Mesenchymal stem cell (in vitro differentiated cells and primary cell): ENCODE measurements around the gene XRRA1.

Source experiments
- DNase-seq: peaks from one replicate; pipeline ENCODE4 v3.0.0-alpha.2; 2013
- H2AFZ ChIP-seq: one replicate; pipeline ENCODE4 v1.6.1; 2013; ENCODE audit warnings: low read depth, mild to moderate bottlenecking, control low read depth, inconsistent platforms, low read length, moderate library complexity
- H2AK5ac ChIP-seq: 2 replicates; pipeline ENCODE4 v1.6.1; 2013; ENCODE audit warnings: low read length, moderate library complexity, mild to moderate bottlenecking, inconsistent platforms; ENCODE audit not compliant: severe bottlenecking
- H2BK120ac ChIP-seq: one replicate; pipeline ENCODE4 v1.6.1; 2013; ENCODE audit warnings: low read depth, mild to moderate bottlenecking, inconsistent platforms, low read length, moderate library complexity
- H2BK12ac ChIP-seq, 2 experiments: one replicate each; pipeline ENCODE4 v1.6.1; 2013; ENCODE audit warnings: inconsistent platforms in 2 of 2, low read length in 2 of 2, mild to moderate bottlenecking in 2 of 2, moderate library complexity in 2 of 2, control low read depth in 1 of 2
- H2BK15ac ChIP-seq: one replicate; pipeline ENCODE4 v1.6.1; 2013; ENCODE audit warnings: mild to moderate bottlenecking, low read depth, inconsistent platforms; ENCODE audit not compliant: poor library complexity, severe bottlenecking
- H2BK5ac ChIP-seq: 2 replicates; pipeline ENCODE4 v1.6.1; 2013; ENCODE audit warnings: low read depth, mild to moderate bottlenecking, low read length, control low read depth, inconsistent platforms; ENCODE audit not compliant: poor library complexity, severe bottlenecking
- H3K14ac ChIP-seq, 2 experiments: one replicate each; pipeline ENCODE4 v1.6.1; 2013; ENCODE audit warnings: inconsistent platforms in 2 of 2, low read length in 2 of 2, control low read depth in 1 of 2, mild to moderate bottlenecking in 1 of 2, moderate library complexity in 1 of 2
- H3K18ac ChIP-seq, 2 experiments: one replicate each; pipeline ENCODE4 v1.6.1; 2013; ENCODE audit warnings: inconsistent platforms in 2 of 2, low read length in 2 of 2, control low read depth in 1 of 2, low read depth in 1 of 2, mild to moderate bottlenecking in 1 of 2
- H3K23ac ChIP-seq, 2 experiments: one replicate each; pipeline ENCODE4 v1.6.1; 2013; ENCODE audit warnings: inconsistent platforms in 2 of 2, low read length in 2 of 2, mild to moderate bottlenecking in 2 of 2, moderate library complexity in 2 of 2, control low read depth in 1 of 2
- H3K27ac ChIP-seq: 2 replicates; pipeline ENCODE4 v1.5.1; 2013; ENCODE audit warnings: mild to moderate bottlenecking, moderate library complexity, low read length, control low read depth, inconsistent platforms; ENCODE audit not compliant: poor library complexity, severe bottlenecking
- H3K27me3 ChIP-seq, 2 experiments: 2 replicates each; pipeline versions ENCODE4 v1.6.1 to v1.7.0; 2013; ENCODE audit warnings: low read length in 2 of 2, mild to moderate bottlenecking in 2 of 2, moderate library complexity in 2 of 2, control low read depth in 1 of 2, inconsistent platforms in 1 of 2; ENCODE audit not compliant: control insufficient read depth in 1 of 2, insufficient read depth in 1 of 2
- H3K36me3 ChIP-seq, 2 experiments: 2 replicates each; pipeline versions ENCODE4 v1.6.1 to v1.7.0; 2013; ENCODE audit warnings: low read length in 2 of 2, control low read depth in 1 of 2, inconsistent platforms in 1 of 2, low read depth in 1 of 2, mild to moderate bottlenecking in 1 of 2; ENCODE audit not compliant: insufficient read depth in 2 of 2, control insufficient read depth in 1 of 2
- H3K4ac ChIP-seq, 2 experiments: one replicate each; pipeline ENCODE4 v1.6.1; 2013; ENCODE audit warnings: inconsistent platforms in 2 of 2, low read length in 2 of 2, mild to moderate bottlenecking in 2 of 2, moderate library complexity in 2 of 2, control low read depth in 1 of 2, low read depth in 1 of 2
- H3K4me1 ChIP-seq: 2 replicates; pipeline ENCODE4 v1.6.1; 2013; ENCODE audit warnings: low read depth, low read length, control low read depth; ENCODE audit not compliant: control insufficient read depth, insufficient read depth
- H3K4me2 ChIP-seq: 2 replicates; pipeline ENCODE4 v1.6.1; 2013; ENCODE audit warnings: low read length, mild to moderate bottlenecking, inconsistent platforms; ENCODE audit not compliant: poor library complexity, severe bottlenecking
- H3K4me3 ChIP-seq, 2 experiments: 2 replicates each; pipeline versions ENCODE4 v1.5.1 to v1.7.0; 2013; ENCODE audit warnings: low read length in 2 of 2, mild to moderate bottlenecking in 2 of 2, control low read depth in 1 of 2, low read depth in 1 of 2; ENCODE audit not compliant: insufficient read depth in 1 of 2
- H3K79me1 ChIP-seq: replicated peaks from 2 replicates; pipeline ENCODE4 v1.6.1; 2013; ENCODE audit warnings: mild to moderate bottlenecking, control low read depth, low read length, inconsistent platforms; ENCODE audit not compliant: poor library complexity, severe bottlenecking
- H3K9ac ChIP-seq: 2 replicates; pipeline ENCODE4 v1.7.0; 2013; ENCODE audit warnings: mild to moderate bottlenecking, low read length, moderate library complexity
- H3K9me3 ChIP-seq: 2 replicates; pipeline ENCODE4 v1.7.0; 2013; ENCODE audit warnings: mild to moderate bottlenecking, low read length; ENCODE audit not compliant: control insufficient read depth
- H4K8ac ChIP-seq: one replicate; pipeline ENCODE4 v1.6.1; 2013; ENCODE audit warnings: inconsistent platforms, mild to moderate bottlenecking, low read length, moderate library complexity
- H4K91ac ChIP-seq: one replicate; pipeline ENCODE4 v1.6.1; 2013; ENCODE audit warnings: mild to moderate bottlenecking, low read length, inconsistent platforms
- WGBS: methylation state at CpG from one replicate; pipeline ENCODE4 v1.1.7; 2013; ENCODE audit warnings: mixed read lengths; 5-methylcytosine and 5-hydroxymethylcytosine counted together

XRRA1 gene

DNA sequence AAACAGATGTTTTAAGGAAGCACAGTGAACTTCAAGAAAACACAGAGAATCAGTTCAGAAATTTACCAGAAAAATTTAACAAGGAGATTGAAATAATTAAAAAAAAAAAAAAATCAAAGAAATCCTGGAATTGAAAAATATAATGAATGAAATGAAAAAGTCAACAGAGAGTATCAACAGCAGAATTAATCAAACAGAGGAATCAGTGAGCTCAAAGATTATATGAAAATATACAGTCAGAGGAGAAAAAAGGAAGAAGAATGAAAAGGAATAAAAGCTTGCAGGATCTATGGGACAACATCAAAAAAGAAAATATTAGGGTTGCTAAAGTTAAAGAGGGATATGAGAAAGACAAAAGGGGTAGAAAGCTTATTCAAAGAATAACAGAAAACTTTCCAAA lies 82.3 kb downstream of the XRRA1 start:
- Histone ChIP-seq H3K36me3 (peaks cover 31 to 82% of the 10 kb centered on the region in 2 experiments), H3K4me2 (no peak overlapping the region), H2AK5ac (no peak overlapping the region), H3K18ac (no peak overlapping the region), H2BK12ac (no peak overlapping the region), H2BK15ac (no peak overlapping the region), H3K9me3 (peaks cover 99% of the 10 kb centered on the region), H3K27me3 (no peaks in the 10 kb centered on the region), H3K14ac (no peak overlapping the region), H4K8ac (no peak overlapping the region), H3K23ac (no peak overlapping the region), H4K91ac (no peak overlapping the region), H3K4me1 (no peaks in the 10 kb centered on the region), H3K9ac (no peak overlapping the region), H2BK5ac (no peak overlapping the region), H3K27ac (no peak overlapping the region), H2BK120ac (no peak overlapping the region), H3K79me1 (peaks cover 7% of the 10 kb centered on the region), H3K4ac (no peak overlapping the region), H2AFZ (no peak overlapping the region), H3K4me3 (peak overlapping the region in 1 of 2 experiments; percentile 50)
- DNase-seq: no peak

DNA sequence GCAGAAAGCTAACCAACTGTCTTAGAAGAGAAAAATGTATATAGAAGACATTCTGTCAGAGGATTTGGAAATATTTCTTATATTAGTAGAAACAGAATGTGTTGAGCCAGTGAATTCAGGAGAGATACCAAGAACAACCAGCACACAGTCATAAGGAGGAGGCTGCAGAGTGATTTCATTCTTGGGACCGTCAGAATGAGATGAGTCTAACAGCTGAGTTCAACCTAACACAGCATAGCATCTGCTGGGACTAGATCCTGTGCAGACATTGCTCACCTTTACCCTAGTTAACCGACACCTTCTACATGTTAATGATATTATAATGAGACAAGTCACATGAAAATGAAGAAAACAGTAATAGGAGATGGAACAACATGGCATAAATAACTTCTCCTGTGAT lies 85.5 kb downstream of the XRRA1 start:
- Histone ChIP-seq H2AFZ (no peak overlapping the region), H4K91ac (no peak overlapping the region), H3K36me3 (peaks cover 37 to 89% of the 10 kb centered on the region in 2 experiments), H2BK12ac (no peak overlapping the region), H3K23ac (no peak overlapping the region), H4K8ac (no peak overlapping the region), H3K4me2 (no peak overlapping the region), H2AK5ac (no peak overlapping the region), H3K4ac (no peak overlapping the region), H3K9me3 (peaks cover 92% of the 10 kb centered on the region), H3K27ac (no peak overlapping the region), H2BK5ac (no peak overlapping the region), H3K27me3 (no peaks in the 10 kb centered on the region), H2BK120ac (no peak overlapping the region), H3K18ac (no peak overlapping the region), H3K9ac (no peak overlapping the region), H3K4me3 (no peak overlapping the region), H3K14ac (no peak overlapping the region), H2BK15ac (no peak overlapping the region), H3K79me1 (peaks cover 3% of the 10 kb centered on the region), H3K4me1 (no peaks in the 10 kb centered on the region)
- 100% methylated on average over 1 of the region's 2 CpGs for WGBS
- DNase-seq: no peak

DNA sequence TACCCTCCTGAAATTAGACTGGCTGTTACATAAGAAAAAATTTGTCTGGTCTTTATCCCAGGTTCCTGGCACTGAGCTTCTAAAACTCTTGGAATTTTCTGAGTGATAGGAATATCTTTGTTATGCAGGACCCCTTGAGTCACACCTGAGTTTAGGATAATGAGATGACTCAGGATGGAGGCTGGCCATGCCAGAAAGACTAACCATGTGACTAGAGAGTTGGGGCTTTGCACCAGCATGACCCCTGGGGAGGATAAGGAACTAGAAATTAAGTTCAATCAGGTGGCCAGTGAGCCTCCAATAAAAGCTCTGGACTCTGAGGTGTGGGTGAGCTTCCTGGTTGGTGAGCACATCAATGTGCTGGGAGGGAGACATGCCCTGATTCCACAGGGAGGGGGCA lies 88.1 kb downstream of the XRRA1 start:
- Histone ChIP-seq H3K27ac (no peak overlapping the region), H3K23ac (no peak overlapping the region), H2BK120ac (no peak overlapping the region), H3K36me3 (peaks cover 39 to 95% of the 10 kb centered on the region in 2 experiments), H3K9ac (no peak overlapping the region), H2BK15ac (no peak overlapping the region), H3K4me3 (no peak overlapping the region), H2BK12ac (no peak overlapping the region), H3K79me1 (peaks cover 3% of the 10 kb centered on the region), H2BK5ac (no peak overlapping the region), H3K4me1 (no peaks in the 10 kb centered on the region), H3K4me2 (no peak overlapping the region), H3K27me3 (no peaks in the 10 kb centered on the region), H4K8ac (no peak overlapping the region), H3K4ac (no peak overlapping the region), H4K91ac (no peak overlapping the region), H3K18ac (no peak overlapping the region), H2AK5ac (no peak overlapping the region), H3K14ac (no peak overlapping the region), H2AFZ (no peak overlapping the region), H3K9me3 (peaks cover 67% of the 10 kb centered on the region)
- no peak for DNase-seq

DNA sequence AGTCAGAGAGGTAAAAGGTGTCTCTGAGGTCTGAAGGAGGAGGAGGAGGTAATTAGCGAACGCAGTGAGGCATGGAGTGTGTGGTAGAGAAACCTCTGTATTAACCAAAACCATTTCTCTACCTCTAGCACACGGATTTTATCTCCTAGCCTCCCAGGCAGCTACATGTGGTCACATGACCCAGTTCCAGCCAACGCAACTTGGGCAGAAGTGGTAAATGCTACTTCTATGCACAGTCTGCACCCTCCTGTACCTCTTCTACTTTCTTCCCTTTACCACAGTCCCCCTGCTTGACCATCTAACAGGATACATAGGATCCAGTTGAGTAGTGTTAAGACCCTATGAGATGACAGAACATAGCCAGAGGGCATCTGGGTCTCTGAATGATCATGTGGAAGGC lies 95.7 kb downstream of the XRRA1 start:
- no peak overlapping the region for H2BK5ac ChIP-seq
- H3K27me3 ChIP-seq: no peaks in the 10 kb centered on the region
- H2BK120ac ChIP-seq: no peak overlapping the region
- no peak overlapping the region for H2AFZ ChIP-seq
- no peak overlapping the region for H3K4ac ChIP-seq
- H4K91ac ChIP-seq: no peak overlapping the region
- H3K27ac ChIP-seq: no peak overlapping the region
- H3K4me3 ChIP-seq: no peak overlapping the region
- peaks cover 8% of the 10 kb centered on the region for H3K4me1 ChIP-seq
- no peak overlapping the region for H3K4me2 ChIP-seq
- H2BK12ac ChIP-seq: peak overlapping the region in 1 of 2 experiments; percentile 4
- no peak overlapping the region for H3K18ac ChIP-seq
- H4K8ac ChIP-seq: no peak overlapping the region
- peaks cover 15 to 63% of the 10 kb centered on the region in 2 experiments for H3K36me3 ChIP-seq
- WGBS: 98% methylated on average over 2 of the region's 4 CpGs
- DNase-seq: no peak
- no peak overlapping the region for H3K9ac ChIP-seq
- no peak overlapping the region for H3K14ac ChIP-seq
- H3K23ac ChIP-seq: no peak overlapping the region
- no peaks in the 10 kb centered on the region for H3K9me3 ChIP-seq
- H2BK15ac ChIP-seq: no peak overlapping the region
- peaks cover 1% of the 10 kb centered on the region for H3K79me1 ChIP-seq
- H2AK5ac ChIP-seq: no peak overlapping the region
